SK-N-MC (cell line): ENCODE data around the gene GRB7.
A peak's percentile ranks its signal among the peaks of the same experiment; 100 is the strongest.
"Not testable (repeated sequence)": the region's sequence is repeated elsewhere in the genome, so short reads cannot be mapped to it uniquely, and the experiment has no call there.

ENCODE experiments used
- DNase-seq: peaks from one replicate; pipeline ENCODE4 v3.0.0-alpha.2; 2011; ENCODE audit warnings: low read depth, low spot score
- H3K27ac ChIP-seq: fragments of 200-600 bp; sonication (generic); 2 replicates; pipeline ENCODE4 v1.5.1; 2016; ENCODE audit warnings: mixed run types
- H3K36me3 ChIP-seq: fragments of 200-600 bp; sonication (generic); 2 replicates; pipeline ENCODE4 v1.6.1; 2017; ENCODE audit warnings: antibody characterized with exemption, low read length, mixed read lengths; ENCODE audit not compliant: insufficient read depth
- H3K4me3 ChIP-seq: fragments of 200-600 bp; sonication (generic); 2 replicates; pipeline ENCODE4 v1.5.1; 2016
- H3K9ac ChIP-seq: fragments of 200-600 bp; sonication (generic); 2 replicates; pipeline ENCODE4 v1.8.0; 2017; ENCODE audit warnings: mixed run types, mixed read lengths; ENCODE audit not compliant: insufficient read length
- H3K9me3 ChIP-seq: fragments of 200-600 bp; sonication (generic); 2 replicates; pipeline ENCODE4 v1.6.1; 2017; ENCODE audit warnings: low read depth, mild to moderate bottlenecking, antibody characterized with exemption, low read length, moderate library complexity, mixed read lengths
- EZH2 ChIP-seq: fragments of 200-600 bp; sonication (generic); IDR thresholded peaks from one replicate; pipeline ENCODE4 v1.6.1; 2017; ENCODE audit warnings: antibody characterized with exemption
- FOXP2 ChIP-seq: optimal IDR thresholded peaks from 2 replicates; pipeline ENCODE3; 2011; ENCODE audit warnings: mild to moderate bottlenecking, moderate library complexity; ENCODE audit not compliant: insufficient read depth; ENCODE audit errors: extremely low read length, control extremely low read depth
- POLR2AphosphoS5 ChIP-seq: IDR thresholded peaks from 2 replicates; pipeline ENCODE4 v1.6.1; 2012; ENCODE audit warnings: mild to moderate bottlenecking, low read depth, low read length, borderline replicate concordance

GRB7 gene

GRCh38 chr17:39737760-39738567 lies at the start of gene GRB7:
TSS of gene GRB7 (plus strand) at chr17:39737938. CDS start at chr17:39742302, 4,364 bp downstream.
- TF ChIP-seq EZH2 (no peak), POLR2AphosphoS5 (no peak), FOXP2 (no peak)
- no peak for DNase-seq
- no peak within 1 kb of the TSS for H3K27ac ChIP-seq
- H3K9ac ChIP-seq: no peak within 1 kb of the TSS
- no peaks in the 10 kb centered on the region for H3K9me3 ChIP-seq
- peak within 1 kb of the TSS; percentile 57; the same call in 1 of the 2 replicates for H3K4me3 ChIP-seq
- no peaks in the 10 kb centered on the region for H3K36me3 ChIP-seq

DNA sequence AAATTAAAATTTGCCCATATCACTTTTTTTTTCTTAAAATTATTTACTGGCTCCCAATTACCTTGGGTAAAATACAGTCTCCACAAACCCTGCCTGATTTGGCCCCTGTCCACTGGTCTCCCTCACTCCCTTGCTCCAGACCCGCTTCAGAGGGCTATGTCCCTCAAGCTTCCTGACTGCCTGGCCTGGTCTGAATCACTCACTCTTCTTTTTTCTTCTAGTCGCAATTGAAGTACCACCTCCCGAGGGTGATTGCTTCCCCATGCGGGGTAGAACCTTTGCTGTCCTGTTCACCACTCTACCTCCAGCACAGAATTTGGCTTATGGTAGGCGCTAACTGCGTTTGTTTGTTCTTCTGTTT lies 49.3 kb upstream of the GRB7 start:
- H3K27ac ChIP-seq: peak overlapping the region; percentile 98
- no peak for DNase-seq
- no peaks in the 10 kb centered on the region for H3K36me3 ChIP-seq
- TF ChIP-seq FOXP2 (no peak), EZH2 (no peak), POLR2AphosphoS5 (no peak)
- peak overlapping the region; percentile 86 for H3K9ac ChIP-seq
- H3K4me3 ChIP-seq: peak overlapping the region; percentile 96
- no peaks in the 10 kb centered on the region for H3K9me3 ChIP-seq

GRCh38 chr17:39688945-39689344 lies 48.8 kb upstream of the GRB7 start:
- no peak overlapping the region for H3K9ac ChIP-seq
- TF ChIP-seq EZH2 (no peak), FOXP2 (no peak), POLR2AphosphoS5 (no peak)
- H3K27ac ChIP-seq: no peak overlapping the region; the same call in 1 of the 2 replicates
- no peaks in the 10 kb centered on the region for H3K36me3 ChIP-seq
- no peak for DNase-seq
- no peaks in the 10 kb centered on the region for H3K9me3 ChIP-seq
- H3K4me3 ChIP-seq: peak overlapping the region; percentile 96

GRCh38 chr17:39694593-39694992 lies 43.1 kb upstream of the GRB7 start:
- no peak overlapping the region for H3K9ac ChIP-seq
- H3K27ac ChIP-seq: no peak overlapping the region
- no peak for DNase-seq
- TF ChIP-seq FOXP2 (no peak), POLR2AphosphoS5 (no peak), EZH2 (no peak)
- H3K9me3 ChIP-seq: no peaks in the 10 kb centered on the region
- H3K36me3 ChIP-seq: no peaks in the 10 kb centered on the region
- no peak overlapping the region for H3K4me3 ChIP-seq

- Histone ChIP-seq H3K36me3 (no peaks in the 10 kb centered on the region), H3K27ac (no peak overlapping the region), H3K9me3 (no peaks in the 10 kb centered on the region), H3K4me3 (no peak overlapping the region), H3K9ac (no peak overlapping the region)
- DNase-seq: no peak
- no peak for TF ChIP-seq EZH2
- TF ChIP-seq FOXP2: no peak
- TF ChIP-seq POLR2AphosphoS5: no peak
Observed at GRCh38 chr17:39695089-39695474, 42.7 kb upstream of the GRB7 start.

DNA sequence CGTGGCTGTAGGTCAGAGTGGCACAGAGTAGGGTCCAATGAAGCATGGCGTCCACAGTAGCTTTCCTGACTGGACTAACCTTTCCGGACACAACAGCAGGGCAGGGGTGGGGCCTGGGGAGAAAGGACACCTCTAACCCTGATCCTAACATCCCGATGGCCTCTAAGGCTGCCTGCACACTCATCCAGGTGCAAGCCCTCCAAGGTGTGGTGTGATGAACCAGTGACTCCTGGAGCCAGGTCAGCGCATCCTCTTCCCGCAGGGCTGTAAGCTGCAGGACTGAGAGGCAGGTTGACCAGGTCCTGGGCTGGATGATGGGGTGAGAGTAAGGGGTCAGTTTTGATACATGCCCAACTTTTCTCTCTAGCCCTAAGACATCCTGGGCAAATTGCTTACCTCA lies 41.0 kb upstream of the GRB7 start:
- no peak overlapping the region for H3K9ac ChIP-seq
- no peak overlapping the region for H3K4me3 ChIP-seq

GRCh38 chr17:39697961-39698360 lies 39.8 kb upstream of the GRB7 start:
- Histone ChIP-seq H3K9ac (no peak overlapping the region), H3K4me3 (no peak overlapping the region), H3K9me3 (no peaks in the 10 kb centered on the region), H3K36me3 (no peaks in the 10 kb centered on the region), H3K27ac (no peak overlapping the region)
- DNase-seq: no peak
- TF ChIP-seq FOXP2 (no peak), POLR2AphosphoS5 (no peak), EZH2 (no peak)

More for the DNA sequence above, 41.0 kb upstream of the GRB7 start:
- H3K27ac ChIP-seq: no peak overlapping the region
- H3K9me3 ChIP-seq: no peaks in the 10 kb centered on the region
- no peak for TF ChIP-seq FOXP2
- TF ChIP-seq EZH2: no peak
- no peak for TF ChIP-seq POLR2AphosphoS5
- H3K36me3 ChIP-seq: no peaks in the 10 kb centered on the region
- DNase-seq: no peak

GRCh38 chr17:39699157-39699817 lies 38.5 kb upstream of the GRB7 start:
- not testable (repeated sequence) for H3K36me3 ChIP-seq, H3K9me3 ChIP-seq, DNase-seq, H3K27ac ChIP-seq
- Histone ChIP-seq H3K4me3 (peak overlapping the region; percentile 92), H3K9ac (peak overlapping the region; percentile 84)
